GM19193 (cell line): Measurements from ENCODE around the gene CKLF.

Experiments used
- POLR2A ChIP-seq: IDR thresholded peaks from 4 replicates; pipeline ENCODE4 v1.6.1; 2011; ENCODE audit not compliant: insufficient read depth, insufficient read length; ENCODE audit errors: extremely low read depth

Gene CKLF

DNA sequence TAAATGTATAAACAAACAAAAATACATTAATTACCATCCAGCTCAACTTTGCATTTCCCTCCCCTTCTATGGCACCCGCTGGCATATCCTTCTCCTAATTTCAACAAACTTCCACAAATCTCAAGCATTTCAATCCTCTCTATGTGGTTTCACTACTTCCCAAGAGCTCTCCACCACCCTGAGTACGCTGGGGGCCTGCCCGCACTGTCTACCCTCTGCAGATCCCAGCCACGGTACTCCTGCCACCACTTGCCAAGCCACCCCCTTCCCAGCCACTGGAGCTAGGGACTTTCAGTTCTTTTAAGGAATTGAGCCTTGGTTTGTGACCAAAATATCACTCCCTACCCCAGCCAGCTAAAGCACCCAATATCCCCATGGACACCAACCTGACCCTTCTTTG is 4.3 kb upstream of the CKLF start:
- no peak for TF ChIP-seq POLR2A

DNA sequence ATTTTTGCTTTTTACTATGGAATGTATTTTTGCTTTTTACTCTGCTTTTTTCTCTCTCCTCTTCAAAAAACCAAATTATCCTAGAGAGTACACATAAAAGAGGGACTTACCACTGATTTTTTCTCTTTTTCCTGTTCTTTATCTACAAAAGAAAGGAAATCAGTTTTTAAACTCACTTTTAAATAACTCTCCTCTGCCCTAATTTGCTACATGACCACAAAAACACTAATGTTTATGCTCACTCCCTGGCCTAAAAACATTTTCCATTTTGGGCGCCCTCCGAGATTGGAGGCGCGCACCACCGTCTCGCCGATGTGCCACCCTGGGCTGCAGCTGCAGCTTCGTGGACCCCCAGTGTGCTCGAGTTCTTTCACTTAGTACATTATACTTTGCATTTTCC is 3.5 kb upstream of the CKLF start:
- no peak for TF ChIP-seq POLR2A

DNA sequence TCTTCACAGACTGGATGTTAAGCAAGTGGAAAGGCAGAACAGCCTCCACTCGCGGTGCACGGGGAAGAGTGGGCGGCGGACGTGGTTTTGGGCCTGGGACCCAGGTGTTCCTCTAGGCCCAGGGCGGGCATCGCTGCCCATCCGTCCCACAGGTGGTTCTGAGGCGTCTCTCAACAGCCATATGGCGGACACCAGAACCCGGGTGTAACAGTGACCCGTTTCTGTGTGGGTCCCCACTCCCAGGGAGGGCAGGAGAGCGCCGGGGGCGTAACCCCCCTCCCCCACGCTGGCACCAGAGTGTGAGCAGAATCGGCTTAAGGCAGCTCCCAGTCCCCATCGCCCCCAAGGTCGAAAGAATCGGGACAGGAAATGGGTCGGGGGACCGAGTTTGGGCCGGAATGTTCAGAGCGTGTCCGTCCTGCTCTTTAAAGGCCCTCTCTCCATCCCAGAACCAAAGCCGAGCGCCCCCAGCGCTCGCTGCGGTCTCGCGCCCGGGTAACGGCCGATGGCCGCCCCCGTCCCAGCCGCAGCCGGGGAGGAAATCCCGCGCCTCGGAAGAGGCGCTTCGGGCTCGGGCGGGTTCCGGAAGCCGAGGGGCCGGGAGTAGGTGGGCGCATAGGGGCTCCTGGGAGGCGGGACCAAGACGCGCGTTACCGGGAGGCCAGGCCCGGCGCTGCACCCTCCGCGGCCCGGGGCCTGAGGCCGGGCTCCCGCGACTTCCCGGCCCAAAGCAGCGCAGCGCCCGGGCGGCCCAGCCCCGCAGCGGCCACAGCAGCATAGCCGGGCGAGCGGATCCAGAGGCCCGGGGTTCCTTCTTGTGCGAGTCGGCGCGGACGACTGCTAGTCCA is 2.9 kb upstream of the CKLF start, which contains the start of gene TK2:
Gene TK2, minus strand, starts transcription at position 839 of the 848 bp plus-strand sequence. Its CDS starts 61 bp downstream, at position 778.
- TF ChIP-seq POLR2A, result peak; percentile 64

- TF ChIP-seq POLR2A, result peak; percentile 28
These were observed 1.0 kb upstream of the CKLF start for GRCh38 chr16:66551348-66551759.

DNA sequence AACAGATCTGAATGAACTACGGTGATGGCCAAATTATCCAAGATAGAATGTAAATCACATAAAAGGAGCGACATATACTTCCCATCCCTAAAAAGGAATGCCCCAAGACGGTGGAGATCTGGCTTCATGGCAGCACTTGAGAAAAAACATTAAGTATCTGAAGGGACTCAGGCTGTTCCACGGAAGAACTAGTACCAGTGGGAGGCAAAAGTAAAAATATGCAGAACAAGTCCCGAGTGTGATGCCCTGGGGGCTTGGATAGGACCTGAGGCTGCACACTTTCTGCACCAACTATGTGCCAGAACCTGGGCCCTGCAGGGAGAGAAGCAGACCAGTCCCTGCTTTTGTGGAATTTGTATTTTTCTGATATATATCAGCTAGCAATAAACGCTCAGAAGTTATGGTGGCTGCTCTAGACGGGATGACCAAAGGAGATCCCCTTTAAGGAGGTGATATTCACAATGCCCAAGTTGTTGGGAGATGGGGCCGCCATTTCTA is 539 bp upstream of the CKLF start:
- no peak for TF ChIP-seq POLR2A

GRCh38 chr16:66553223-66553622 is 847 bp downstream of the CKLF start:
- no peak for TF ChIP-seq POLR2A

GRCh38 chr16:66554021-66554420 is 1.6 kb downstream of the CKLF start:
- TF ChIP-seq POLR2A, result no peak

DNA sequence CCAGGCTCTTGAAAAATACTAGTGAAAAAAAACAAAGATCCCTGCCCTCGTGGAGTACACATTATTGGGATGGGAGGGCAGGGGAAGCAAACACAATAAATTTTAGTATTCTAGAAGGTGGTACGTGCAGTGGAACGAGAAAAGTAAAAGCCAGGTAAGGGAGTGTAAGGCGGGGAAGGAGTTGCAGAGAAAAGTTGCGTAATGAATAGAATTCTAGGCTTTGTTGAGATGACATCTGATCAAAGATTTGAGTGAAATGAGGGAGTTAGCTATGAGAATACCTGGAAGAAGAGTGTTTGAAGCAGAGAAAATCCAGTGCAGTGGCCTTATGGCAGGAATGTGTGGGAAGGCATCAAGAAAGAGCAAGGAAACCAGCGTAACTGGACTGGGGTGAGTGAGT is 2.1 kb downstream of the CKLF start:
- TF ChIP-seq POLR2A, result no peak

DNA sequence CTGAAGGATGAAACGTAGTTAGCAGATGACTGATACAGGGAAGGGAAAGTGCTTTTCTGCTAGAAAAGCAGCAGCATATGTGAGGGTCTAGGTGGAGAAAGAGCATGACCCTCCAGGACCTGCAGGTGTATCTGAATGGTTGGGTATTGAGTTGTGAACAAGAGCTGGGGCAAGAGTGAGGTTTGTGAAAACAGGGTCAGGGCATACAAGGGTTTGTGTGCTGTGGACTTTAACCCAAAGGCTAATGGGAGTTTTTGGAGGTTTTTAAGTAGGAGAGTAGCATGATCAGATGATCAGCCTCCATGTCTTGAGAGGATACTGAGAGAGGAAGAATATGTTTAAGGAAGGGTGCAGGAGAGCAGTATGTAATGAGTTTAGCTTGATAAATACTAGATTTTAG is 7.7 kb downstream of the CKLF start:
- TF ChIP-seq POLR2A, result no peak

DNA sequence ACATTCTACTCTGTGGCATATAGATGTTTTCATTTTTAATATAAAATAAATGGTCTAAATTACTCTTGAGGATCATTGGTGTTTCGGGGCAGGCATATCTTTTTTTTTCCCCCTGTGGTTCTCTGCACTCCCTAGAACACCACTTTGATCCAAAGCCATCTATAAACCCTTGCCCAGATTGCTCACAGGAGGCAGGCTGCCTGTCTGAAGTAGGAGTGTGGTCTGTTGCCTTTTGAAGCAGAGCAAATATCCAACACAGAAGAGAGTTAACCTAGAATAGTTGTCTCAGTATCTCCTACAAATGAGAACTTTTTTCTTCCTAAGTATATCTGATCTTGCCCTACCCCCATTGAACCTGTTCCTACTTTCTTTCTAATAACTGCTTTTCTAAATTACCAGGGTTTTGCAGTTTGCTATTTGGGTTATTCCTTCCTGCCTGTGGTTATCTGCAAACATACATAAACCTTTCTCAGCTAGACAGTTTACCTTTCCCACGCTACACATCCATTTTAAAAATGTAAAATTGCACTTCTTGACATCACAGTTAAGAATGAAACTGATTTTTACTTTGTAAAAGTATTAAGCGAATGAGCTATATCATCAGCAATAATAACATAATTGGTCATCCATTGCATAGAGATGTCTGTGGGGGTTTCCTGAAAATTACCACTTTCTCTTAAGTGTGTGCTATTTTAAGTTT is 9.2 kb downstream of the CKLF start:
- no peak for TF ChIP-seq POLR2A

DNA sequence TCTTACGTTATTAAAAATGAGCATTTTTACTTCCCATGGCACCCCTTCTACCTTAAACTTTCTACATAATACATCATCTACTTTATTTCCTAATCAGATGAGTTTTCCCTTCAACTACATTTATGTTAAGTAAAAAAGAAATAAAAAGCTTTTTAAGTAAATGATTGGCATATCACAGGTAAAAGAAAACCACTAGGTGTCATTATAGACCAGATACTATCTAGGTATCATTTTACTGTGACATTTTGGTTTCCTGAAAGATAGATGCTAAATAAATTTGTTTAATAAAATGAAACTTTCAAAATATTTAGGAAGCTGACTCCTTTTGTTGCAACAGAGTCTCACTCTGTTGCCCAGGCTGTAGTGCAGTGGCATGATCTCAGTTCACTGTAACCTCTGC is 10.0 kb downstream of the CKLF start:
- TF ChIP-seq POLR2A, result no peak

GRCh38 chr16:66562986-66563385 is 10.6 kb downstream of the CKLF start:
- TF ChIP-seq POLR2A, result no peak

- TF ChIP-seq POLR2A, result no peak
These were observed 11.4 kb downstream of the CKLF start for GRCh38 chr16:66563574-66564334.

DNA sequence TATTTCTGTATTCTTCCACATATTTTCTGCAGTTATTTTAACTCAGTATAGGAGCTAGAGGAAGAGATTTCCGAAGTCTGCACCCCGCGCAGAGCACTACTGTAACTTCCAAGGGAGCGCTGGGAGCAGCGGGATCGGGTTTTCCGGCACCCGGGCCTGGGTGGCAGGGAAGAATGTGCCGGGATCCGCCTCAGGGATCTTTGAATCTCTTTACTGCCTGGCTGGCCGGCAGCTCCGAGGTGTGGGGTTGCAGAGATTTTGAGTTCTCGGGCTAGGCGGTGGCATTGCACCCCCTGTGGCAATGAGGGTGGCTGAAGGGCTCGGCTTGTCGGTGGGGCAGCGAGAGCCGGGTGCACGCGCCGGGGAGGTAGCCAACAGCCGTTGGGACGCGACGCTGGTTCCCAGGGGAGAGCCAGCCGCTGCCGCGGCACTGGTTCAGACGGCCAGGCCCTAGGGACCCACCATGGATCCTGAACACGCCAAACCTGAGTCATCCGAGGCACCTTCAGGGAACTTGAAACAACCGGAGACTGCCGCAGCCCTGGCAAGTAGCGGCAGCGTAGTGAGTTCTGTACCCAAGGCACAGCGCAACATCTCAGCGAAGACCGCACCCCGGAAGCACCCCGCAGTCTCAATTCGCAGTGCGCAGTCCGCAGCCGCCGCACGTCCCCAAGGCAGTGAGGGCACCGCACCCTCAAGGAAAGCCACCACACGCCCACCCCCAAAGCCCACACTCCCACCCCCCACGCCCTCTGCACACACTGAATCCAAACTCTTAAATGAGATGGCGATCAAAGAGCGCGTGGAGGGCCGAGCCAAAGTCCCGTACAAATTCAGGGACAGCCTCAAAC is 13.9 kb downstream of the CKLF start, which contains the start of gene CMTM1:
Gene CMTM1, plus strand, starts transcription at position 389 of the 851 bp plus-strand sequence. Its CDS starts 75 bp downstream, at position 464.
- no peak for TF ChIP-seq POLR2A

GRCh38 chr16:66568355-66568754 is 16.0 kb downstream of the CKLF start:
- TF ChIP-seq POLR2A, result no peak

- TF ChIP-seq POLR2A, result no peak
These were observed 16.8 kb downstream of the CKLF start for GRCh38 chr16:66569131-66569530.
